ENCODE results near the gene HNRNPA1.

The HNRNPA1 gene

GRCh38 chr12:54330442-54330841, 49.9 kb downstream of the HNRNPA1 start:
- no peak for DNase-seq (ENCODE audit: low spot score)
- Histone ChIP-seq H3K27ac (no peak overlapping the region), H3K4me3 (no peak overlapping the region)
- TF ChIP-seq CTCF (IDR thresholded peaks at IDR 0.05) = no peak

- DNase-seq (ENCODE audit: low spot score) = no peak
- Histone ChIP-seq H3K27ac (no peak overlapping the region), H3K4me3 (no peak overlapping the region)
- TF ChIP-seq CTCF (IDR thresholded peaks at IDR 0.05) = no peak
Observed at GRCh38 chr12:54331461-54331860, 50.9 kb downstream of the HNRNPA1 start.

GRCh38 chr12:54333420-54334034, 53.0 kb downstream of the HNRNPA1 start:
- no peak for DNase-seq (ENCODE audit: low spot score)
- no peak for TF ChIP-seq CTCF (IDR thresholded peaks at IDR 0.05)
- Histone ChIP-seq H3K4me3 (no peak overlapping the region), H3K27ac (no peak overlapping the region)

Measured in coronary artery (tissue), 2 donors.